Measurements from ENCODE around the gene RNASEH2A. TPM values are rescaled to one million over a fixed set of nuclear protein-coding genes. Genes with fewer than 3 reads are reported as not detected.
A peak's percentile ranks its signal among the peaks of the same experiment; 100 is the strongest.

Gene RNASEH2A
- total RNA-seq, 1 donor from 2014 or later = 16.7 TPM

DNA sequence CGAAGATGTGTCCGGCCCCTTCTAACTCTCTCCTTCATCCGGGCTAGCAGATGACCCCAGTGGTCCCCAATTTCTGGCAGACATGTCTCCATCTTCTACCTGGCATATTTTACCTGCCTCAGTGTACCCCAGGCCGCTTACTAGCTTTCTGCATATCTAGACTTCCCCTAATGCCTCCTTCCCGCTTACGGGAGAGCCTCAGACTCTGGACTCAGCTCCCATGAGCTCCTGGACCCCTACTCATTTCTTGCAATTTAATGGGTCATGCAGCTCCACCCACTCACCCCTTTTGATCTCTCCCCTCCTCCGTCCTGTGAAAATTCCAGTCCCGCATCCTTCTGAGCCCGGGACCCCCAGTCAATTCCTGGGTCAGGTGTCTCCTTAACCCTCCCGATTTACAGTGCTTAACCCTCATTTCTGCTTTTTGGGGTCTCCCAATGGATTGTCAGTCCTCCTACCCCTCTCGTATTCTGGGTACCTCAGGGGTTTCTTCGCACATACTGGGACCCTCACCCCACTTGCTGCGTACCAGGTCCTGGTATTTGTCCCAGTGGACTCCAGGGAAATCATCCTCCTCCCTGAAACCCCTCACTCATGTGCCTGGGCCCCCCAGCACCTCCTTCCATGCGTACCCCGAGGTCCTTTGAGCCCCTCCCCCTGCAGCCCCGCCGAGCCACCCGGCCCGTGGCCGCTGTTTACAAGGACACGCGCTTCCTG is 15.6 kb upstream of the RNASEH2A start:
- peak overlapping the region; percentile 48 for H3K27ac Mint-ChIP-seq (ENCODE audit: unreplicated experiment)
- peaks cover 11% of the 10 kb centered on the region for H3K27me3 Mint-ChIP-seq (ENCODE audit: unreplicated experiment)
- H3K4me1 Mint-ChIP-seq (ENCODE audit: low read depth, unreplicated experiment) = peaks cover 21% of the 10 kb centered on the region
- H3K9me3 Mint-ChIP-seq (ENCODE audit: unreplicated experiment) = peaks cover 16% of the 10 kb centered on the region
- peak overlapping the region; percentile 76 for H3K4me3 Mint-ChIP-seq (ENCODE audit: unreplicated experiment)
- no peak for DNase-seq
- TF ChIP-seq, protein P1, sequence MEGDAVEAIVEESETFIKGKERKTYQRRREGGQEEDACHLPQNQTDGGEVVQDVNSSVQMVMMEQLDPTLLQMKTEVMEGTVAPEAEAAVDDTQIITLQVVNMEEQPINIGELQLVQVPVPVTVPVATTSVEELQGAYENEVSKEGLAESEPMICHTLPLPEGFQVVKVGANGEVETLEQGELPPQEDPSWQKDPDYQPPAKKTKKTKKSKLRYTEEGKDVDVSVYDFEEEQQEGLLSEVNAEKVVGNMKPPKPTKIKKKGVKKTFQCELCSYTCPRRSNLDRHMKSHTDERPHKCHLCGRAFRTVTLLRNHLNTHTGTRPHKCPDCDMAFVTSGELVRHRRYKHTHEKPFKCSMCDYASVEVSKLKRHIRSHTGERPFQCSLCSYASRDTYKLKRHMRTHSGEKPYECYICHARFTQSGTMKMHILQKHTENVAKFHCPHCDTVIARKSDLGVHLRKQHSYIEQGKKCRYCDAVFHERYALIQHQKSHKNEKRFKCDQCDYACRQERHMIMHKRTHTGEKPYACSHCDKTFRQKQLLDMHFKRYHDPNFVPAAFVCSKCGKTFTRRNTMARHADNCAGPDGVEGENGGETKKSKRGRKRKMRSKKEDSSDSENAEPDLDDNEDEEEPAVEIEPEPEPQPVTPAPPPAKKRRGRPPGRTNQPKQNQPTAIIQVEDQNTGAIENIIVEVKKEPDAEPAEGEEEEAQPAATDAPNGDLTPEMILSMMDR (IDR thresholded peaks at IDR 0.05; ENCODE audit: partially characterized antibody, unreplicated experiment) = no peak
- no peaks in the 10 kb centered on the region for H3K36me3 Mint-ChIP-seq (ENCODE audit: unreplicated experiment)

DNA sequence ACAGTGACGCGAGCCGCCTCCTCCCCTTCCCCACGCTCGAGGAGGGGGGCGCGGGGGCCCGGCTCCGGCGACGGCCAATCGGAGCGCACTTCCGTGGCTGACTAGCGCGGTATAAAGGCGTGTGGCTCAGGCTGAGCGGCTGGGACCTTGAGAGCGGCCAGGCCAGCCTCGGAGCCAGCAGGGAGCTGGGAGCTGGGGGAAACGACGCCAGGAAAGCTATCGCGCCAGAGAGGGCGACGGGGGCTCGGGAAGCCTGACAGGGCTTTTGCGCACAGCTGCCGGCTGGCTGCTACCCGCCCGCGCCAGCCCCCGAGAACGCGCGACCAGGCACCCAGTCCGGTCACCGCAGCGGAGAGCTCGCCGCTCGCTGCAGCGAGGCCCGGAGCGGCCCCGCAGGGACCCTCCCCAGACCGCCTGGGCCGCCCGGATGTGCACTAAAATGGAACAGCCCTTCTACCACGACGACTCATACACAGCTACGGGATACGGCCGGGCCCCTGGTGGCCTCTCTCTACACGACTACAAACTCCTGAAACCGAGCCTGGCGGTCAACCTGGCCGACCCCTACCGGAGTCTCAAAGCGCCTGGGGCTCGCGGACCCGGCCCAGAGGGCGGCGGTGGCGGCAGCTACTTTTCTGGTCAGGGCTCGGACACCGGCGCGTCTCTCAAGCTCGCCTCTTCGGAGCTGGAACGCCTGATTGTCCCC is 14.9 kb upstream of the RNASEH2A start, which contains the start of gene JUNB:
TSS of gene JUNB (plus strand) at position 142 of the 706 bp plus-strand sequence. CDS start at position 428, 286 bp downstream.
- DNase-seq = peak; percentile 93
- Mint-ChIP-seq H3K4me1 (ENCODE audit: low read depth, unreplicated experiment) (peaks cover 28% of the 10 kb centered on the region), H3K27me3 (ENCODE audit: unreplicated experiment) (peaks cover 11% of the 10 kb centered on the region), H3K4me3 (ENCODE audit: unreplicated experiment) (peak within 1 kb of the TSS; percentile 88), H3K27ac (ENCODE audit: unreplicated experiment) (peak within 1 kb of the TSS; percentile 79), H3K36me3 (ENCODE audit: unreplicated experiment) (no peaks in the 10 kb centered on the region), H3K9me3 (ENCODE audit: unreplicated experiment) (peaks cover 16% of the 10 kb centered on the region)
- TF ChIP-seq, protein P1 (IDR thresholded peaks at IDR 0.05; ENCODE audit: partially characterized antibody, unreplicated experiment) = no peak

DNA sequence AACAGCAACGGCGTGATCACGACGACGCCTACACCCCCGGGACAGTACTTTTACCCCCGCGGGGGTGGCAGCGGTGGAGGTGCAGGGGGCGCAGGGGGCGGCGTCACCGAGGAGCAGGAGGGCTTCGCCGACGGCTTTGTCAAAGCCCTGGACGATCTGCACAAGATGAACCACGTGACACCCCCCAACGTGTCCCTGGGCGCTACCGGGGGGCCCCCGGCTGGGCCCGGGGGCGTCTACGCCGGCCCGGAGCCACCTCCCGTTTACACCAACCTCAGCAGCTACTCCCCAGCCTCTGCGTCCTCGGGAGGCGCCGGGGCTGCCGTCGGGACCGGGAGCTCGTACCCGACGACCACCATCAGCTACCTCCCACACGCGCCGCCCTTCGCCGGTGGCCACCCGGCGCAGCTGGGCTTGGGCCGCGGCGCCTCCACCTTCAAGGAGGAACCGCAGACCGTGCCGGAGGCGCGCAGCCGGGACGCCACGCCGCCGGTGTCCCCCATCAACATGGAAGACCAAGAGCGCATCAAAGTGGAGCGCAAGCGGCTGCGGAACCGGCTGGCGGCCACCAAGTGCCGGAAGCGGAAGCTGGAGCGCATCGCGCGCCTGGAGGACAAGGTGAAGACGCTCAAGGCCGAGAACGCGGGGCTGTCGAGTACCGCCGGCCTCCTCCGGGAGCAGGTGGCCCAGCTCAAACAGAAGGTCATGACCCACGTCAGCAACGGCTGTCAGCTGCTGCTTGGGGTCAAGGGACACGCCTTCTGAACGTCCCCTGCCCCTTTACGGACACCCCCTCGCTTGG is 14.1 kb upstream of the RNASEH2A start:
- peak; percentile 88 for DNase-seq
- Mint-ChIP-seq H3K4me3 (ENCODE audit: unreplicated experiment) (peak overlapping the region; percentile 91), H3K9me3 (ENCODE audit: unreplicated experiment) (peaks cover 16% of the 10 kb centered on the region), H3K27ac (ENCODE audit: unreplicated experiment) (peak overlapping the region; percentile 95), H3K36me3 (ENCODE audit: unreplicated experiment) (no peaks in the 10 kb centered on the region), H3K27me3 (ENCODE audit: unreplicated experiment) (peaks cover 11% of the 10 kb centered on the region), H3K4me1 (ENCODE audit: low read depth, unreplicated experiment) (peaks cover 28% of the 10 kb centered on the region)
- TF ChIP-seq, protein P1 (IDR thresholded peaks at IDR 0.05; ENCODE audit: partially characterized antibody, unreplicated experiment) = no peak

DNA sequence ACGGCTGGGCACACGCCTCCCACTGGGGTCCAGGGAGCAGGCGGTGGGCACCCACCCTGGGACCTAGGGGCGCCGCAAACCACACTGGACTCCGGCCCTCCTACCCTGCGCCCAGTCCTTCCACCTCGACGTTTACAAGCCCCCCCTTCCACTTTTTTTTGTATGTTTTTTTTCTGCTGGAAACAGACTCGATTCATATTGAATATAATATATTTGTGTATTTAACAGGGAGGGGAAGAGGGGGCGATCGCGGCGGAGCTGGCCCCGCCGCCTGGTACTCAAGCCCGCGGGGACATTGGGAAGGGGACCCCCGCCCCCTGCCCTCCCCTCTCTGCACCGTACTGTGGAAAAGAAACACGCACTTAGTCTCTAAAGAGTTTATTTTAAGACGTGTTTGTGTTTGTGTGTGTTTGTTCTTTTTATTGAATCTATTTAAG is 13.5 kb upstream of the RNASEH2A start:
- H3K9me3 Mint-ChIP-seq (ENCODE audit: unreplicated experiment) = peaks cover 16% of the 10 kb centered on the region
- peaks cover 11% of the 10 kb centered on the region for H3K27me3 Mint-ChIP-seq (ENCODE audit: unreplicated experiment)
- H3K4me1 Mint-ChIP-seq (ENCODE audit: low read depth, unreplicated experiment) = peaks cover 28% of the 10 kb centered on the region
- H3K4me3 Mint-ChIP-seq (ENCODE audit: unreplicated experiment) = peak overlapping the region; percentile 91
- TF ChIP-seq, protein P1 (IDR thresholded peaks at IDR 0.05; ENCODE audit: partially characterized antibody, unreplicated experiment) = no peak
- no peak for DNase-seq
- H3K36me3 Mint-ChIP-seq (ENCODE audit: unreplicated experiment) = no peaks in the 10 kb centered on the region
- H3K27ac Mint-ChIP-seq (ENCODE audit: unreplicated experiment) = peak overlapping the region; percentile 95

All from glutamatergic neuron (in vitro differentiated cells).